K562 (cell line): ENCODE data around the gene PPP1R13B. TPM values are rescaled to one million over a fixed set of nuclear protein-coding genes. Genes with fewer than 3 reads are reported as not detected.

Experiments used
- ATAC-seq: fragments of 200-7000 bp; cut with Tn5 transposase; 3 replicates; pipeline ENCODE4 v1.9.1; 2020; ENCODE audit warnings: moderate library complexity
- BruUV-seq: library from RNA; stranded (reverse); fragments of 400-500 nt; replicated peaks from 2 replicates; lab custom pipeline; 2021; lab: Mats Ljungman, UMichigan
- CTCF ChIA-PET: fragments of 300-600 bp; formaldehyde crosslinking; extraction: SDS; loops from one replicate; lab custom pipeline; 2021; ENCODE audit warnings: low intra/inter-chr PET ratio; lab: Yijun Ruan, JAX
- POLR2A ChIA-PET: fragments of 300-600, 350-650 bp; sonication (Branson Sonifier 250); formaldehyde crosslinking; extraction: SDS; loops from one replicate; lab custom pipeline; 2021; ENCODE audit warnings: antibody characterized with exemption, inconsistent platforms; lab: Yijun Ruan, JAX
- DNase-seq, 4 experiments: peaks; one replicate each; pipeline versions ENCODE4 v3.0.0 to v3.0.0-alpha.2; 2011 to 2018; ENCODE audit warnings: low spot score in 3 of 4, mixed read lengths in 3 of 4; ENCODE audit errors: extremely low read depth in 1 of 4
- FAIRE-seq: peaks from 2 replicates; lab custom pipeline; 2011; peaks lifted over from hg19 to GRCh38; lab: Jason Lieb, UNC
- H2AFZ ChIP-seq: 2 replicates; pipeline ENCODE4 v1.6.0; 2011; ENCODE audit warnings: low read depth, low read length, control low read depth, inconsistent platforms
- H3K27ac ChIP-seq: fragments of 200-600 bp; 3 replicates; pipeline ENCODE4 v1.8.0; 2011; ENCODE audit warnings: low read depth, mild to moderate bottlenecking, control low read depth, inconsistent platforms, low read length, moderate library complexity, mixed read lengths; ENCODE audit errors: extremely low read depth
- H3K27me3 ChIP-seq, 2 experiments: fragments of 300-600 bp in 1 of 2; 2 replicates in 1 of 2; 3 replicates in 1 of 2; pipeline versions ENCODE4 v1.6.0 to v1.8.0; 2011; ENCODE audit warnings: inconsistent platforms in 2 of 2, low read length in 2 of 2, mild to moderate bottlenecking in 1 of 2, mixed read lengths in 1 of 2, moderate library complexity in 1 of 2; ENCODE audit not compliant: control insufficient read depth in 2 of 2, insufficient read depth in 2 of 2
- H3K36me3 ChIP-seq: fragments of 300-600 bp; 3 replicates; pipeline ENCODE4 v1.8.0; 2011; ENCODE audit warnings: mild to moderate bottlenecking, low read length, inconsistent platforms; ENCODE audit not compliant: control insufficient read depth, insufficient read depth
- H3K4me1 ChIP-seq, 2 experiments: fragments of 200-600 bp in 1 of 2; replicated peaks in 1 of 2; 2 replicates in 1 of 2; 3 replicates in 1 of 2; pipeline versions ENCODE4 v1.5.1 to v1.8.0; 2011; ENCODE audit warnings: inconsistent platforms in 2 of 2, low read length in 2 of 2, mild to moderate bottlenecking in 1 of 2, mixed read lengths in 1 of 2, moderate library complexity in 1 of 2; ENCODE audit not compliant: control insufficient read depth in 2 of 2, insufficient read depth in 2 of 2
- H3K4me2 ChIP-seq: 2 replicates; pipeline ENCODE4 v1.6.1; 2011; ENCODE audit warnings: low read length, control low read depth, inconsistent platforms, mixed read lengths; ENCODE audit not compliant: insufficient read depth
- H3K4me3 ChIP-seq: fragments of 200-600 bp; sonication (generic), shearing (Covaris generic); 2 replicates; pipeline ENCODE4 v1.5.1; 2016; ENCODE audit warnings: control low read depth, inconsistent platforms
- H3K79me2 ChIP-seq: fragments of 200-600 bp; 3 replicates; pipeline ENCODE4 v1.8.0; 2011; ENCODE audit warnings: low read length, inconsistent platforms; ENCODE audit not compliant: control insufficient read depth, insufficient read depth
- H3K9ac ChIP-seq, 2 experiments: 2 replicates each; pipeline versions ENCODE4 v1.6.0 to v1.6.1; 2011; ENCODE audit warnings: low read depth in 2 of 2, low read length in 2 of 2, control low read depth in 1 of 2, inconsistent platforms in 1 of 2, mild to moderate bottlenecking in 1 of 2, mixed read lengths in 1 of 2; ENCODE audit not compliant: insufficient read depth in 1 of 2
- H3K9me1 ChIP-seq: one replicate; pipeline ENCODE4 v1.6.0; 2011; ENCODE audit warnings: inconsistent platforms, mild to moderate bottlenecking, low read length, moderate library complexity; ENCODE audit not compliant: control insufficient read depth, insufficient read depth
- H3K9me3 ChIP-seq: replicated peaks from 2 replicates; pipeline ENCODE4 v1.5.1; 2011; ENCODE audit warnings: low read depth, low read length, inconsistent platforms; ENCODE audit not compliant: control insufficient read depth, insufficient read depth
- H4K20me1 ChIP-seq: replicated peaks from 2 replicates; pipeline ENCODE4 v1.6.1; 2011; ENCODE audit warnings: low read length, inconsistent platforms, mixed read lengths; ENCODE audit not compliant: control insufficient read depth, insufficient read depth
- BDP1 ChIP-seq: IDR thresholded peaks from 3 replicates; pipeline ENCODE4 v1.6.1; 2011; ENCODE audit not compliant: insufficient read length, insufficient read depth
- BHLHE40 ChIP-seq: IDR thresholded peaks from 2 replicates; pipeline ENCODE4 v1.6.1; 2011; ENCODE audit warnings: low read length, improper control_type of control experiment
- CREM ChIP-seq: IDR thresholded peaks from 2 replicates; pipeline ENCODE4 v1.6.1; 2014; ENCODE audit warnings: antibody characterized with exemption, low read depth
- NR0B1 ChIP-seq: fragments of 450-650 bp; IDR thresholded peaks from one replicate; pipeline ENCODE4 v1.6.1; 2018; ENCODE audit warnings: mild to moderate bottlenecking, moderate library complexity; ENCODE audit not compliant: partially characterized antibody
- TEAD4 ChIP-seq, 2 experiments: sonication (generic) in 1 of 2; formaldehyde crosslinking in 1 of 2; IDR thresholded peaks; 2 replicates each; pipeline versions ENCODE4 v1.6.1 to v1.8.0; 2012 to 2022; ENCODE audit warnings: borderline replicate concordance in 1 of 2, inconsistent platforms in 1 of 2, low read length in 1 of 2, mild to moderate bottlenecking in 1 of 2, missing genetic modification reagents in 1 of 2
- ZNF586 ChIP-seq: fragments of 450-650 bp; formaldehyde crosslinking; conservative IDR thresholded peaks from 2 replicates; pipeline ENCODE4 v1.4.0; 2020; ENCODE audit warnings: mild to moderate bottlenecking, moderate library complexity
- WGBS: fragments of 100-300 bp; shearing (Covaris generic); methylation state at CpG from one replicate; pipeline ENCODE4 v1.1.6; 2016; ENCODE audit warnings: low coverage, mixed read lengths; ENCODE audit not compliant: insufficient coverage; ENCODE audit errors: missing lambda C conversion rate; 5-methylcytosine and 5-hydroxymethylcytosine counted together
- in situ Hi-C: fragments of 300-500 bp; cut with MboI; formaldehyde crosslinking; loops from 4 replicates; pipeline ENCODE4 v1.15.0; 2018; ENCODE audit warnings: inconsistent platforms, mixed read lengths
- intact Hi-C: fragments of 100-400 bp; cut with micrococcal nuclease; formaldehyde crosslinking; loops from 2 replicates; pipeline ENCODE4 v1.14.2; 2022
- polyA plus RNA-seq, 8 experiments: library from polyadenylated mRNA; depleted of rRNA in 4 of 8; stranded (reverse) in 5 of 8; unstranded in 3 of 8; fragments of >200 nt; fragmentation: Nextera tagmentation in 2 of 8; fragmentation: Illumina TruSeq in 1 of 8; extraction: Ambion mirVana in 2 of 8; extraction: Trizol in 1 of 8; gene quantifications; 2 replicates each; pipeline versions ENCODE4 v1.2.1 to v1.2.3, GENCODE V29; 2011 to 2014; ENCODE audit warnings: inconsistent platforms in 1 of 8, missing spikeins in 1 of 8
- total RNA-seq, 7 experiments: library from RNA; depleted of rRNA in 6 of 7; stranded (reverse); fragments of >200 nt in 6 of 7; fragmentation: Illumina TruSeq in 2 of 7; extraction: Trizol in 2 of 7; gene quantifications; 2 replicates each; pipeline versions ENCODE4 v1.2.1 to v1.2.3, GENCODE V29; 2011 to 2021; ENCODE audit warnings: low replicate concordance in 1 of 7

PPP1R13B gene
- total and polyA plus RNA-seq, 9 of the 15 experiments (the other 6 are each of a cell fraction or from before 2014, with no cell fraction given): 0.03 to 1.7 (median 0.15) TPM

DNA sequence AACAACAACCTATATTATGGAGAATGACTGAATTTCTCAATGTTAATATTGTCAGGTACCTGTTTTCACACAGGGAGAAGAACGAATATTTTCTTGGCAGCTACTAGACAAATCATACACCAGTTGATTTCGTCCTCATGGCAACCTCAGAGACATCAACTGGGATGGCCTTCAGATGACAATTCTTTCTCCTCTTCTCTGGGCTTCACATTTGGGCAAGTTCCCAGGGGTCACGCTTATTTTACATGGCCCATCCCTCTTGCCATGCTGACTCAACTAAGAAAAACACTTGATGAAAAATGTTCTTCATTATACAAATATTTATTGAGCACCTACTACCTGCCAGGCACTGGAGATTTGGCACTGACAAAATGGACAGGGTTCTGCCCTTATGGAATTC is 29.0 kb downstream of the PPP1R13B start:
- CTCF ChIA-PET: no interaction called here
- in situ Hi-C loops (no loop called here), intact Hi-C loops (no loop called here)
- no peak overlapping the region for H3K4me3 ChIP-seq
- H3K27me3 ChIP-seq: peaks cover 4 to 7% of the 10 kb centered on the region in 2 experiments; a peak in 2 of 5 replicates
- ATAC-seq: no peak
- H3K9me3 ChIP-seq: no peaks in the 10 kb centered on the region
- TF ChIP-seq ZNF586 (no peak), CREM (no peak), BHLHE40 (no peak), BDP1 (no peak), NR0B1 (no peak), TEAD4 (IDR thresholded peaks at IDR 0.05; ENCODE audit: low read length) (no peak), TEAD4 (CRISPR knock-in tag; IDR thresholded peaks at IDR 0.05; ENCODE audit: borderline replicate concordance) (no peak)
- H3K4me2 ChIP-seq: no peak overlapping the region
- no peaks in the 10 kb centered on the region for H3K79me2 ChIP-seq
- no peak for DNase-seq
- H3K9ac ChIP-seq: no peak overlapping the region
- H3K9me1 ChIP-seq: no peaks in the 10 kb centered on the region
- no TSS peak for BruUV-seq
- POLR2A ChIA-PET: no interaction called here
- no peaks in the 10 kb centered on the region for H4K20me1 ChIP-seq
- no peak for FAIRE-seq
- H3K36me3 ChIP-seq: no peaks in the 10 kb centered on the region
- H2AFZ ChIP-seq: no peak overlapping the region
- WGBS: 0% methylated on average over 3 of the region's 3 CpGs
- H3K4me1 ChIP-seq: no peaks in the 10 kb centered on the region
- no peak overlapping the region for H3K27ac ChIP-seq
